NCI-H446 (cell line): ENCODE results near the gene BBS12.
"Not testable (repeated sequence)": the region's sequence is repeated elsewhere in the genome, so short reads cannot be mapped to it uniquely, and the experiment has no call there.

ENCODE experiments used
- DNase-seq, 2 experiments: peaks; one replicate each; lab custom pipeline; 2025; lab: John Stamatoyannopoulos, UW

BBS12 gene

GRCh38 chr4:122765692-122766352, 33.3 kb downstream of the BBS12 start:
- no peak for DNase-seq

DNA sequence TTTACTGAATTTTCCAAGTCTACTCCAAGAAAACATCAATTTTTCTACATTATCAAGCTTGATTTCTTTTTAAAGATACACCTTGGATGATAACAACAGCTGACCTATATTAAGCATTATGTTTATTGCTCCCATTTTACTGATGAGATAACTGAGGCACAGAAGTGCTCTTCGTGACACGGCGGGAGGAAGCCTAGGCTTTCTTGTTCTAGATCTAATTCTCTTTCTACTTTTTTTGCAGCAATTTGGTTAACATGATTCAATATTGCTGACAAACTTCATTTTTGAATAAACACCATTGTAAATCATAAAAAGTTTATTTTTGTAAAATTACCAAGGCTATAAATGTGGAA, 33.8 kb downstream of the BBS12 start:
- no peak for DNase-seq

- DNase-seq: no peak
Observed at GRCh38 chr4:122766950-122767349, 34.4 kb downstream of the BBS12 start.

DNA sequence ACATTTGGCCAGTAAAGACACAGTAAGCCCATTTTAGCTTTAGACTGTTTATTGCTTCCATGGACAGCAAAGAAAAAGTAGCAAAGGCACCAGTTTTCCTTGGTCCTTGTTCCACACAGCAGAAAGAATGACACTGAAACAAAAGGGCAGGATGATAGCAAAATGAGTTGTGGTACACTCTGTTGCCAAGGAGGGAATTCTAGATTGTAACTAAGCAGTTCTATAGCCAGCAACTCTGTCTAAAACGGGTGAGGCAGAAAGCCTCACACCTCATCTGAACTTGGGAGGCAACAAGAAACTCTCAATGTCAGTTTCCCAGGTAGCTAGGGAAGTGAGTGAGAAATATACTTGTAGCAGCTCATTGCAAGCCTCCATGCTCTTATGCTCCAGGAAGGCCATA, 39.2 kb downstream of the BBS12 start:
- no peak for DNase-seq

DNA sequence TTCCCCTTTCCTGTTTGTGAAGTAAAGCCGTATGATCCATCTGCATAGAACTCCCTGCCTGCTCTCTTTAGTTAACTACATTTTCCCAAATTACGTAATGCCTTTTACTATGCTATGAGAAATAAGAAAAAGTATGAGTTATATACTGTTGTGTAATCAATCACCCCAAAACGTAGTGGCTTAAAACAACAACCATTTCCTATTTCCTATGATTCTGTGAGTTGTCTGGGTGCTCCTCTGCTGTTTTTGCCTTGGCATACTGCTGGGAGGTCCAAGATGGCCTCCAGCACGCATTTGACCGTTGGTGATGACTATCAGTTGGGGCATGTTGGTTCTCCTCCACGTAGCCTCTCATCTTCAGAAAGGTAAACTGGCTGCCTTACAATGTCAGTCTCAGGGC, 39.8 kb downstream of the BBS12 start:
- DNase-seq: no peak

DNA sequence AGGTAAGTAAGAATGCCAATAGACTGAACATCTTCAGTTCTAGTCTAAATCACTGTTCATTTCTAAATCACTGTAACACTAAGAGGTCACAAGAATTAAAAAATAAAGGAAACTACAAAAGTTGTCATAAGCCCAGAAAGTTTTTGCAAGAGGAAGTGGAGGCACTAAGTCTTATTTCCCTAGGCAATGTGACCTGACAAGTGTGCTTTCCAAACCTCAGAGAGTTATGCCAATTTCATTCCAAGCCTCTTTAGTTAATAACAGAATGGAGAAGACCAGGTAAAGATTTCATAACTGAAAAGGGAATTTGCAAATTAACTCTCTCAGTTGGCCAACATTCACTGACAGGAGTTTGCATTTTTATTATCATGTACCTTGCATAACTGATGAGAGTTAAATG, 40.5 kb downstream of the BBS12 start:
- no peak for DNase-seq

GRCh38 chr4:122775039-122775438, 42.5 kb downstream of the BBS12 start:
- no peak for DNase-seq

DNA sequence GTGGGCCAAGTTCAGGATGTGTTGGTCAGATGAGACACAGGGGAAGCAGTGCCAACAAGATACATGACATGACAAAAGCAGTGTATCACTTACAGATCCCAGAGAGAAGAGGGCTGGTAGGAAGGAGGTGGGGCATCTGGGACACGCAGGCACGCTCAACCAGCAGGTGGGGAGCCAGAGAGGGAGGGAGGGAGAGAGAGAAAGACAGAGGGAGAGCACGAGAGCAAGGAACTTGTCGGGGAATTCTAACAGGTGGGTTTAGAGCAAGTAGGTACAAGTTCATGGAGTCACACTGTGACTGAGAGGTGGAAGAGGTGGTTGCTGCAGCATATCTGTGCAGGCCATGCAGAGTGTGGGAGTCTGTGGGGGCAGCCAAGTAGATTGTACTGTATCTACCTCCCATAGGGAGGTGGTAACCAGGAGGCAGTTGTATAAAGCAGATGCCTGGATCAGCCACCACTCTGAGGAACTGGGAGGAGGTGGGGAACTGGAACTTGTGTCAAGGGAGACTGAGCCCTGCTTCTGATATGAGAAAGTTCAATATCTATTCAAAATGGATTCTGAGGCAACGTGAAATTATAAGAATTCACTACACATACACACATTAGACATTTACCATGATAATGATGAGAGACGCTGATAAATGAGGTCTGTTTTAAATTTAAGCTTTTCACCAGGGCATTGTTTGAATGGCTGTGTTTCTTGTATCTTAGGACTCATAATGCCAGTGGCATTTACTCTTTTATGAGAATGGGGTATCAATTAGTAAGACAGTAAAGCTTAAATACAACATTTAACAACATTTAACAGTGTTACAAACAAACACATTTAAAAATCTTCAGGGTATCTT, 43.7 kb downstream of the BBS12 start:
- no peak for DNase-seq

- DNase-seq: no peak
Observed at GRCh38 chr4:122776916-122777315, 44.4 kb downstream of the BBS12 start.

DNA sequence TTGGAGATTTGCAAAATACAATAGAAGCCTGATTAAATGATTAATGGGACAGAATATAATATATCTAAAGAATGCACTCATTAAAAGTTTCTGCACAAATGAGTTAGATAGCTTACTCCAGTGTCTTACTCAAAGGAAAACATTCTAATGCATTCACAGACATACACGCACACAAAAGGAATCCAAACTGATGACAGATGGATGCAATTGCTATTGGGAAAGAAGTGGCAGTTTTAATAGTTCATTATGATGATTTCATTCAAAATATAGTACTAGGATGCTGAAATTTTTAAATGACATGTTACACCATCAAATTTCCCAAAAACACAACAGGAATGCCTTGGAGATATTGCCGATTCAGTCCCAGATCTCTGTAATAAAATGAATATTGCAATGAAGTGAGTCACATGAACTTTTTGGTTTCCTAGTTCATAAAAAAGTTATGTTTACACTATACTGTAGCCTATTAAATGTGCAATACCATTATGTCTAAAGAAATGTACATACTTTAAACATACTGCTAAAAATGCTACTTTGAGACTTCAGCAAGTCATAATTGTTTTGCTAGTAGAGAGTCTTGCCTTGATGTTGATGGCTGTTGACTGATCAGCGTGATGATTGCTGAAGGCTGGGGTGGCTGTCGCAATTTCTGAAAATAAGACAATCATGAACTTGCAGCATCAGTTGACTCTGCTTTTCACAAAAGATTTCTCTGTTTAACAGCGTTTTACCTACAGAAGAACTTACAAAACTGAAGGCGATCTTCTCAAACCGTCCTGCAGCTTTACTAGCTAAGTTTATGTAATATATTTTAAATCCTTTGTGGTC, 45.6 kb downstream of the BBS12 start:
- DNase-seq: no peak

DNA sequence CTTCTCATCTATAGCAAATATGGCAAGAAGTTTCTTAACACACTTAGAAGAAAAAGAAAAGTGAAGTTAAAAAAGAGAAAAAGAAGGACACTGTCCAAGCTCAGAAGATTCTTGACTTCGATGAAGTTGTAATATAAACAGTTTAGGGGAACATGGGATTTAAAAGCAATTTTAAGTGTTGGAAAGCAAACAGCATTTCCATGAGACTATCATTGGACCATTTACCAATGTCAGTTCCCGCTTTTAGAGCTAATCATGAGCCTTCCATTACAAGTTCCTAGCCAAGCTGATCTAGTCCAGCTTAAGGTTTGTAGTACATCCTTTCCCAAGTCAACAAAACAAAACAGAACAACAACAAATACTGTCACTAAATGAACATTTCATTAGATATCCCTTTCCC, 49.0 kb downstream of the BBS12 start:
- DNase-seq: no peak

DNA sequence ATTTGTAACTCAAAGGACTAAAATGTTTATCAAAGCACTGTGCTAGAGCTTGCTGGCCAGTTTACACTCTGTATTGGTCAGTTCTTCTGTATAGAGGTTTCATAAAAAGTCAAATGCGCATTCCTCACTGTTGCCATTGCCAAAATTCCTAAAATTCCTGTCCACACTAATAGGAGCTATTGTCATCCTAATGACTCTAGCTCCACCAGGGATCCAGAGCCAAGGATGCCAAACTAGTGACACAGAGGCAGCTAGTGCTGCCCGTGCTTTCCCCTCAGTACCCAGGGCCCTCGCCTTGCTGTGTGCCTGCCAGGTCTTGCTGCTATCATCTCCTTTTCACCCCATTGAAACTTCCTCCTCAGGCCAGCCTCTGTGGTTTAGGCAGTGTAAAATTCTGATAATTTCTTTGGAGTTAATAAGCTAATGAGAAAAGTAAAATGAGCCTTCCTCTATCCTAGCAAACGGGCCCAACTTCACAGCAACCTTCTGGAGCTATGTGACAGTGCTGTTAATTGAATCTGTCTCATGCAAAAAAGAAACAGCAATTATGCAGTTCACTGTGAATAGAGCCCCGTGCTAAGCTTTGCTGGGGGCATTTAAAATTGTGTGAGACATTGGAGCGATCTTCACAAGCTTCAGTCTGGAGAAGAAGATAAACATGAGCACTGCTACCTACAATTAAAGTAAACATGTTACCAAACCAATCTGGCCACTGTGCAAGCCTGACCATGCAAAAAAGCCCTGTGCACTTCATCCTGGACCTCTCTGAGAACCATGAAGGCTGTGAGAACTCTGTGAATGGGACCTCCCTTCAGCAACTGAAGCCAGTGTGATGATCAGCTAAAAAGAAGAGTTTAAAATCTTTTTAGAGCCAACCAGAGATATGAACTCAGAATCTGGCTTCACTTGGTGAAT, 51.1 kb downstream of the BBS12 start:
- DNase-seq: peak in 1 of 2 experiments; percentile 58

DNA sequence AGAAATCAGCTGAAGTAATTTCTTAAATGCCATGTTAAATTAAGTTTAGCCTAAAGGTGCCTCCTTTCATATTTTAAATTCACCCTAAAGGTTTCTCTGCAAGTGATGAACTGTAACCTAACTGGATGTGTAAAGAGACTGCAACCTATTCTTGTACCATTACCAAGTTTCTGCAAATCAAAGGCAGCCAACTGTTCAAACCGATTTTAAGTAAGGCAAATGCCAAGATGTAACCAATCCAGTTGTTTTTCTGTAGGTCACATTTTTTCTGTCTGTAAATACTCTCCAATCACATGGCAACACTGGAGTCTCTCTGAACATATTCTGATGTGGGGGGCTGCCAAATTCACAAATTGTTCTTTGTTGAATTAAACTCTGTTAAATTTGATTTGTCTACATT, 51.8 kb downstream of the BBS12 start:
- DNase-seq: no peak

DNA sequence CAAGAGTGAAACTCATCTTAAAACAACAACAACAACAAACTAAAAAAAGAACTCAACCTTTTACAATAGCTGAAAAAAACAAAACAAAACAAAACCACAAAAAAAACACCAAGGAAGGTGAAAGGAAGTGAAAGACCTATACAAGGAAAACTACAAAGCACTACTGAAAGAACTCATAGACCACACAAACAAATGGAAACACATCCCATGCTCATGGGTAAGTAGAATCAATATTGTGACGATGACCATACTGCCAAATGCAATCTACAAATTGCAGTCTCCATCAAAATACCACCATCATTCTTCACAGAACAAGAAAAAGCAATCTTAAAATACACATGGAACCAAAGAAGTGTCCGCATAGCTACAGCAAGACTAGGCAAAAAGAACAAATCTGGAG, 52.6 kb downstream of the BBS12 start:
- no peak for DNase-seq

- DNase-seq: not testable (repeated sequence)
Observed at GRCh38 chr4:122786296-122786695, 53.8 kb downstream of the BBS12 start.

DNA sequence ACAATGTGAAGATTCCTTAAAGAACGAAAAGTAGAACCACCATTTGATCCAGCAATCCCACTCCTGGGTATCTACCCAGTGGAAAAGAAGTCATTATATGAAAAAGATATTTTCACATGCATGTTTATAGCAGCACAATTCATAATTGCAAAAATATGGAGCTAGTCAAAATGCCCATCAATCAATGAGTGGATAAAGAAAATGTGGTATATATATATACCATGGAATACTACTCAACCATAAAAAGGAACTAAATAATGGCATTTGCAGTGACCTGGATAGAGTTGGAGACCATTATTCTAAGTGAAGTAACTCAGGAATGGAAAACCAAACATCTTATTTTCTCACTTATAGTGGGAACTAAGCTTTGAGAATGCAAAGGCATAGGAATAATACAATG, 54.4 kb downstream of the BBS12 start:
- not testable (repeated sequence) for DNase-seq

- DNase-seq: no peak
Observed at GRCh38 chr4:122787940-122788339, 55.4 kb downstream of the BBS12 start.

DNA sequence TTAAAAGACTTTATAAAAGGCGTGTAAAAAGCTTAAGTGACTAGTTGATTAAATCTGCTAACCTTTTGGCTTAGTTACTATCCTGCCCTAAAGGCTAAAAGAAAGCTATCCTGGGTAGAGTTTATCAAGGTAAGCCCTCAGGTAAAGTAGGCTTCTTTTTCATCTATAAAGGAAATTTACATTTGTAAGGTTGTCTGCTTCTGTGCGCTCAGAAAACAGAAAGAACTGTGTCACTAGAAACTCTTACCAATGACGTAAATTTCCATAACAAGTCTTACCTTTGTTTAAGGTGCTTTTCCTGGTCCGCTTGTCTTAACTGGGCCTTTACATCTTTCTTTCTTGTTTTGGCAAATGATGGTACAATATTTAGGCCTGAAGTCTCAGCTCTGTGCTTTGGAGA, 56.4 kb downstream of the BBS12 start:
- no peak for DNase-seq

DNA sequence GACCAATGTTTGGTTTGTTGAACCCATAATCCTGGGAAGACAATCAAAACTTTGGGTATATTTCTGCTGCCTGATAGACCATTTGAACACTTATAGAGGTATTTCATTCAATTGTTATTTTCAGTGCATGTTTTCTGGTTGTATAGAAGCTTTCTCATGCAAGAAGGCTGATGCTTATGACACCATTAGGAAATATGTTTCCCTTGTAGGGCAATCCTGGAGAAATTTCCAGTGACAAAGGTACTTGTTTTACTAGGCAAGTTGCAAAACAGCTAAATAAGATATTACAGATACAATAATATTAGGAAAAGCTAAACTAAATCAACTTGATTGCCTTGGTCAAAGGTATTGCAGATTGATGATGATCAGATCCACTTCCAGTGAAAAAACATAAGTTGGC, 61.3 kb downstream of the BBS12 start:
- DNase-seq: no peak
